Activated CD8-positive, alpha-beta memory T cell treated with anti-CD3 and anti-CD28 coated beads for 24 hours (primary cell): ENCODE results near the gene MARCHF11.

Experiments used
- DNase-seq: peaks from one replicate; pipeline ENCODE4 v3.0.0-alpha.2; 2020

MARCHF11 gene

GRCh38 chr5:16050414-16050813 lies 129.2 kb downstream of the MARCHF11 start:
- no peak for DNase-seq

GRCh38 chr5:16049761-16050160 lies 129.8 kb downstream of the MARCHF11 start:
- no peak for DNase-seq

GRCh38 chr5:16048132-16048531 lies 131.5 kb downstream of the MARCHF11 start:
- no peak for DNase-seq

GRCh38 chr5:16043349-16043965 lies 136.1 kb downstream of the MARCHF11 start:
- DNase-seq, result no peak

GRCh38 chr5:16037121-16037845 lies 142.3 kb downstream of the MARCHF11 start:
- no peak for DNase-seq

GRCh38 chr5:16034319-16035001 lies 145.1 kb downstream of the MARCHF11 start:
- DNase-seq, result no peak

GRCh38 chr5:16033187-16033925 lies 146.2 kb downstream of the MARCHF11 start:
- no peak for DNase-seq

GRCh38 chr5:16028708-16029107 lies 150.9 kb downstream of the MARCHF11 start:
- no peak for DNase-seq

GRCh38 chr5:16025681-16026080 lies 153.9 kb downstream of the MARCHF11 start:
- no peak for DNase-seq

- DNase-seq, result no peak
Measured at GRCh38 chr5:16018970-16019369, 160.6 kb downstream of the MARCHF11 start.

- no peak for DNase-seq
Measured at GRCh38 chr5:16017720-16018119, 161.9 kb downstream of the MARCHF11 start.
